Measurements from ENCODE around the gene FOXQ1.
A peak's percentile ranks its signal among the peaks of the same experiment; 100 is the strongest.
"Not testable (repeated sequence)": the region's sequence is repeated elsewhere in the genome, so short reads cannot be mapped to it uniquely, and the experiment has no call there.

Gene FOXQ1

GRCh38 chr6:1322156-1322555, 10.3 kb downstream of the FOXQ1 start:
- DNase-seq (ENCODE audit: low spot score), result no peak

GRCh38 chr6:1322696-1323219, 10.9 kb downstream of the FOXQ1 start:
- DNase-seq (ENCODE audit: low spot score), result no peak

DNA sequence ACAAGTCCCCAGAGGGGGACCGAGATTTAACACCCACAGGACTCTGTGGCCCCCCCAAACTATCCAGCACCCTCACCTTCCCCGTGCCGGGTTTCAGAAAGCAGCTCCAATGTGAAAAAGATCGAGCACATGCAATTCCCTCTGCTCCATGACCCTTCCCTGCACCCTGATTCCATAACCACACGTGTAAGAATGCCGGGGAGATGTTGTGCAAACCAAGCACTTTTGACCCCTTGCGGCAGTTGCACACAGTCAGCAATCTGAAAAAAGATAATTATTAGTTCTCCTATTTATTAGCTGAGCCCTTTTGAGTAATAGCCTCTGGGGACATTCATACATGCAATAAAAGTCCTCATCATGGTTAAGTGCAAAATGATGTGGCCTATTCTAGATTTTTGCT, 13.0 kb downstream of the FOXQ1 start:
- DNase-seq (ENCODE audit: low spot score), result no peak

DNA sequence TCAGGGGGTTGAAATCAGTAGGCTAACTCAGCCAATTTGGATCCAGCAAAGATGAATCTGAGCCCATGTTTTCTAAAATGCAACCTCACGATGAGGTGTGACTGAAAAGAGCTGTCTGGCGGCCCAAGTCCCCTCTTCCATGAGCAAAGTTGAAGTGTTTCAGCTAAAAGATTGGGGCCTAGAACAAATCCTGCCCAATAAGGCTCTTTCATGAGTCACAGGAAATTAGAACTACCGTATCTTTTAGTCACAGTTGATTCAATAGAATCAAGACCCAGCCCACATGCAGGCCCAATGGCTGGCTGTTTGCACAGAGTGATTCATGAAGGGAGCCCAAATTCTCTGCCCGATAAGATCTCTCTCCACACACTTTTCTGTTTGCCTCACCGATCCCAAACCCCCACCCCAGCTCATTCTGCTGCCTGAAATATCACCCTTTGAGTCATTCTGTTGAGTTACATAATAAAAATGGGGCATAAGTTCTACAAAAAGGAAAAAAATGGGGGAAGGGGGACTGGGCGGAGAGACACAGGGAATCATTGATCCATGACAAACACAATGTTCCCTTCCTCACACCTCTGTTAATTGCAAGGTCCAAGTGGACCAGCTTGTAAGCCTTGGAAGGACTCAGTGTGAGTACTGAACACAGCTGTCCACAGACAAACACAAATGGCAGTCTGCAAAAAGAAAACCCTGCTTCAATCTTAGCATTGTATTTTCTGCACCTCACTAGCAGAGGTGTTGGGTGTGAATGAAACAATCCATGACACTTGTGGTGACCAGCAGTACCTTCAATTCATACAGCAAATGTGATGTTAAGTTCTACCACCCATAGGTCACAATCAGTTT, 13.8 kb downstream of the FOXQ1 start:
- DNase-seq (ENCODE audit: low spot score), result peak; percentile 70

GRCh38 chr6:1326535-1327121, 14.7 kb downstream of the FOXQ1 start:
- DNase-seq (ENCODE audit: low spot score), result no peak

- no peak for DNase-seq (ENCODE audit: low spot score)
These were observed 15.7 kb downstream of the FOXQ1 start for GRCh38 chr6:1327630-1328029.

DNA sequence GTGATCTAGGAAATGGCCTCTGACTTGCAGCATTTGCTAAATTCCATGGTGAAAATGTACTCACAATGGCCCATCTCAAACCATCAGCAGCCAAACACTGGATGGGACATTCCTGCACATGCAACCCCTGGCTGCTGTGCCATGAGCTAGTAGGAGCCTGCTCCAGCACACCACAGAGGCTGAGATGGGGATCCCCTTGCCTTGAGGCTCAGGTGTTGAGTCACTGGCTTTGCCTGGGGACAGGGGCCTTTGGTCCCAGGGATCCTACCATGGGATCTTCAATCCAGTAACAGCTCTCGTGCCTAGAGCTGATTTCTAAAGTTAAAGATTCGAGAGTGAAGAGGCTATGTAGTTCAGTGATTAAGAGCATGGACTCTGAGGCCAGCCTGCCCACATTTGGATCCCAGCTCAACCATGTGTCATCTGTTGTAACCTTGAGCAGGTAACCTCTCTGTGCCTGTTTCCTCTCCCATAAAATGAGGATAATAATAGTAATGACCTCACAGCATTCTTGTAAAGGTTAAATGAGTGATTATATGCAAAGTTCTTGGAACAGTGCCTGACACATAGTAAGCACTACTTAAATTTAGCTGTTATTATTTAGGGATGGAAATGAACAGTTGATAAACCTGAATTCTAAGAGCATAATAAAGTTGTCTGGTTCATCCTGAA, 16.4 kb downstream of the FOXQ1 start:
- DNase-seq (ENCODE audit: low spot score), result no peak

DNA sequence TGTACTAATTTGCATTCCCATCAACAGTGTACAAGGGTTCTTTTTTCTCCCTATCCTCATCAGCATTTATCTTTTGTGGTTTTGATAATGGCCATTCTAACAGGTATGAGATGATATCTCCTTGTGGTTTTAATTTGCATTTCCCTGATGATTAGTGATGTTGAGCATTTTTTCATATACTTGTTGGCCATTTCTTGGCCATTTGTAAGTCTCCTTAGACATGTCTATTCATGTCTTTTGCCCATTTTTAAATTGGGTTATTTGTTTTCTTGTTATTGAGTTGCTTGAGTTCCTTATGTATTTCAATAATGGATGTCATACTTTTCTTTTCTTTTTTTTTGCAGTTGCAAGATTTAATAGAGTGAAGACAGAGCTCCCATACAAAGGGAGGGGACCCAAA, 17.8 kb downstream of the FOXQ1 start:
- DNase-seq (ENCODE audit: low spot score), result no peak

- DNase-seq (ENCODE audit: low spot score), result no peak
These were observed 22.8 kb downstream of the FOXQ1 start for GRCh38 chr6:1334684-1335083.

DNA sequence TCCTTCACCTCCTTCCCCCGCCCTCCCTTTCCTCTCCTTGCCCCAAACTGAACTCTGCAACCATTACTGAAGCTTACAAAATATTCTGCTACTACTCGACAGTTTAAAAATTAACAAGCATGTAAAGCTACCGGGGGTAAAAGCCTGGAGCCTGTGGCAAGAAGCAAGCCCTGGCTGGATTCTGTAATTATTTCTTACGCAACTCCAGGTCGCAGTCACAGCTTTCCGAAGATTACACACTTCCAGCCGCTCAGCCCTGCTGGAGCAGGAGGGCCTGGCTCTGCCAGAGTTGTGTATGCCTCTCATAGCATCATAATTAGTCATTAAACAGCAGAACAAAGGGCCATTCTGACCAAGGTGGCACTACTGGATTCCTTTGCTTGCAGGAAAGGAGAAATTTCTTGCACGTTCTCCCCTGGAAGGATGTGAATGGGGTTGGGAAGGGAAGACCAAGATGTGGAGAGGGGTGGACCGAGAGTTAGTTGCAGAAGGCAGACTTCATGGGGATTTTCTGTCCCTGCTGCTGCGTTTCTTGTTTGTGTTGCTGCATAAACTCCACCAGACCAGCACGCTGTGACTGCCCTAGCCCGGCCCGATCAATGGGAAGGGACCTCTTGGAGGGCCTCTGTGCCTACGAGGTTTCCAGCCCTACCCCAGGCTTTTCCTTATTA, 23.6 kb downstream of the FOXQ1 start:
- DNase-seq (ENCODE audit: low spot score), result peak; percentile 61

DNA sequence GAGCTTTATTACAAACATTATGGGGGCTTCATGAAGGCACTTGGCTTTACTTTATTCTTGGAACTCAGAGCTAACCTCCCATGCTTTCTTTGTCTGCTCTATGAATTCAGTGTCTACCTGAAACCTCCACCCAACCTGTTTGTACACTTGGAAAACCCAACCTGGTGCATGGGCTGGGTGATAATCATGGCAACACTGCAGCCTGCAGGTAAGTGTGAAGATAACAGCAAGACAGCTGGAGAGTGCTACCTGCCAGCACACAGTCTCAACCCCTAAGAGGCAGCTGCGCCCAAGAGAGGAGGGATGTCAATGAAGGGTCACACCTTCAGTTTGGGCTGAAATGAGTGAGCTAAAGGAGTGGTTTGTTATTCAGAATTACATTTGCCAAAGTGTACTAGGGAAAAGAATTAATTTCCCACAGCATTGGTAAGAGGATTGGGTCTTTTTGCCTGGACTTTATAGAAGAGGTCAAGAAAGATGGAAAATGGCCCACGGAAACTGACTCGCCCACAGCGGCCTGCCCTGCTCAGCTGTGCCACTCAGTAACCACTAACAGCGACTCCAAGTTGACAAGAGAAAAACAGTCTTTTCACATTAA, 24.4 kb downstream of the FOXQ1 start:
- DNase-seq (ENCODE audit: low spot score), result no peak

- no peak for DNase-seq (ENCODE audit: low spot score)
These were observed 25.9 kb downstream of the FOXQ1 start for GRCh38 chr6:1337791-1338190.

GRCh38 chr6:1346101-1346500, 34.2 kb downstream of the FOXQ1 start:
- DNase-seq (ENCODE audit: low spot score), result no peak

DNA sequence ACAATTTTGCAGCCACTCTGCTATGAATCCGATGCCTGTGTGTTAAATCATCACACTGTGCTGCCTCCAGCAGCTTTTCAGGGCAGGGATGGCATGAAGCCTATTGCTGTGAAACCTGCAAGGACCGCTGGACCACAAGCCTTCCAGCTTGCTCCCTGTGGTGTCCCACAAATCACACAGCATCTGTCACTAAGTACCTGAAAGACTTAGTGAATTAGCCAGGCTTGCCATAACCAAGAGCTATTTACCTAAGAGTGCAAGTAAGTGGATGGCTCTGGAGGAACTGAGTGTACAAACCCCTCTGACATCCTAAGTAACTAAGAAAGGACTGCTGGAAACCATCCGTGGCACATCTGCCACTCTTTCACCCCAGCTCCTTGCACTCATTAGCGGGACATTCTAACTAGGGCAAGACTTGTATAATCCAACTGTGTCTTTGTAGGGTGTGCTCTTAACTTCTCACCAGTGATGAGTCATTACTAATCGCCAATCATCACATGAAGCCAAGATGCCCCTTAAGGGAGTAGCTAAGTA, 34.7 kb downstream of the FOXQ1 start:
- DNase-seq (ENCODE audit: low spot score), result no peak

- DNase-seq (ENCODE audit: low spot score), result no peak
These were observed 35.3 kb downstream of the FOXQ1 start for GRCh38 chr6:1347161-1347560.

DNA sequence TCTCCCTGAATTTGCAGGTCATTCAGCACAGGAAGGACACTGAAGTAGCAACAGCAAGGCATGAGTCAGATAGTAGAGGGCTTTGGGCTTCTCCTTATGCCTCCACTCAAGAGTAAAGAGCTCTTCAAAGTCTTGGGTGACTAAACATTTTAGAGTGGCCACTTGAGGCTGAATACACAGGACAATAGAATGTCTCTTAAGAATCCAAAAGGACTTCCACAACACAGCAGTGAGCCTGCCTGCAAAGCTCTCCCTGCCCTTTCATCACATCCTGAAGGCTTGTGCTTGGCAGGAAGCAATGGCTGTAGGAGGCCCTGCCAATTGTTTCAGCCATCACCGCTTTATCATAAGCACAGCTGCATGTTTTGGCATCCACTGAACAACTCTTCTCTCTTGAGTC, 36.8 kb downstream of the FOXQ1 start:
- DNase-seq (ENCODE audit: low spot score), result no peak

GRCh38 chr6:1349655-1350054, 37.8 kb downstream of the FOXQ1 start:
- DNase-seq (ENCODE audit: low spot score), result no peak

GRCh38 chr6:1351381-1352008, 39.6 kb downstream of the FOXQ1 start:
- DNase-seq (ENCODE audit: low spot score), result no peak

DNA sequence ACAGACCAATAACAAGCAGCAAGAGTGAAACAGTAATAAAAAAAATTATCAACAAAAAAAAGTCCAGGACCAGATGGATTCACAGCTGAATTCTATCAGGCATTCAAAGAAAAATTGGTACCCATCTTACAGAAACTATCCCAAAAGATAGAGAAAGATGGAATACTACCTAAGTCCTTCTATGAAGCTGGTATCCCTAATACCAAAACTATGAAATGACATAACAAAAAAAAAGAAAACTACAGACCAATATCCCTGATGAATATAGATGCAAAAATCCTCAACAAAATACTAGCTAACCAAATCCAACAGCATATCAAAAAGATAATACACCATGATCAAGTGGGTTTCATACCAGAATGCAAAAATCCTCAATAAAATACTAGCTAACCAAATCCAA, 43.2 kb downstream of the FOXQ1 start:
- DNase-seq (ENCODE audit: low spot score), result not testable (repeated sequence)

- DNase-seq (ENCODE audit: low spot score), result not testable (repeated sequence)
These were observed 49.8 kb downstream of the FOXQ1 start for GRCh38 chr6:1361717-1362116.

GRCh38 chr6:1362643-1363042, 50.7 kb downstream of the FOXQ1 start:
- DNase-seq (ENCODE audit: low spot score), result no peak
